Peyer's patch (tissue), 4 donors: ENCODE results near the gene TMEM204. TPM values are rescaled to one million over a fixed set of nuclear protein-coding genes. Genes with fewer than 3 reads are reported as not detected.

Source experiments
- DNase-seq, 3 donors: peaks; one replicate each; pipeline ENCODE4 v3.0.0-alpha.2; 2017 to 2019
- H3K27ac ChIP-seq, 4 donors: fragments of 200-600 bp; sonication (generic); one replicate each; pipeline ENCODE4 v1.5.1; 2016 to 2019
- H3K27me3 ChIP-seq, 2 donors: fragments of 200-600 bp; sonication (generic); one replicate each; pipeline ENCODE4 v1.5.1; 2019
- H3K36me3 ChIP-seq, 3 donors: fragments of 200-600 bp; sonication (generic); one replicate each; pipeline ENCODE4 v1.5.1; 2016 to 2019
- H3K4me1 ChIP-seq, 4 donors: fragments of 200-600 bp; sonication (generic); one replicate each; pipeline ENCODE4 v1.5.1; 2016 to 2019
- H3K4me3 ChIP-seq, 4 donors: fragments of 200-600 bp; sonication (generic); 1 replicate in 3 of 4; 2 replicates in 1 of 4; pipeline ENCODE4 v1.5.1; 2016 to 2019; ENCODE audit warnings: mild to moderate bottlenecking in 1 of 4
- H3K9me3 ChIP-seq, 4 donors: fragments of 200-600 bp; sonication (generic); one replicate each; pipeline ENCODE4 v1.5.1; 2016 to 2019; ENCODE audit warnings: mild to moderate bottlenecking in 1 of 4
- CTCF ChIP-seq, 6 experiments: fragments of 450-650 bp in 4 of 6; fragments of 200-600 bp in 2 of 6; sonication (generic) in 1 of 6; IDR thresholded peaks; one replicate each; pipeline ENCODE4 v1.5.1; 2017 to 2019; ENCODE audit warnings: antibody characterized with exemption in 6 of 6, mild to moderate bottlenecking in 3 of 6, moderate library complexity in 1 of 6
- POLR2A ChIP-seq, 2 donors: fragments of 450-650 bp; IDR thresholded peaks; one replicate each; pipeline ENCODE4 v1.5.1; 2017; ENCODE audit warnings: antibody characterized with exemption in 2 of 2, mild to moderate bottlenecking in 2 of 2, moderate library complexity in 2 of 2
- total RNA-seq, 4 donors: library from RNA; depleted of rRNA; stranded (reverse); fragments of >200 nt; gene quantifications; one replicate each; pipeline ENCODE4 v1.1.0, GENCODE V29; 2016

Gene TMEM204
- total RNA-seq, 4 donors from 2014 or later: 7.4 to 42.1 (median 11.6) TPM

- no peaks in the 10 kb centered on the region for H3K9me3 ChIP-seq
- no peaks in the 10 kb centered on the region for H3K4me1 ChIP-seq
- DNase-seq: no peak
- H3K36me3 ChIP-seq: peaks cover 0 to 3% (median 0%) of the 10 kb centered on the region in 3 donors
- H3K4me3 ChIP-seq: no peak overlapping the region
- H3K27me3 ChIP-seq: no peaks in the 10 kb centered on the region
- no peak overlapping the region for H3K27ac ChIP-seq
- no peak for TF ChIP-seq CTCF (IDR thresholded peaks at IDR 0.05)
- no peak for TF ChIP-seq POLR2A (IDR thresholded peaks at IDR 0.05)
Observed at GRCh38 chr16:1567988-1568387, 34.5 kb downstream of the TMEM204 start.

- Histone ChIP-seq H3K27me3 (no peaks in the 10 kb centered on the region), H3K4me3 (no peak overlapping the region), H3K4me1 (no peaks in the 10 kb centered on the region), H3K9me3 (no peaks in the 10 kb centered on the region), H3K27ac (no peak overlapping the region), H3K36me3 (peaks cover 0 to 3% (median 0%) of the 10 kb centered on the region in 3 donors)
- DNase-seq: no peak
- TF ChIP-seq CTCF (IDR thresholded peaks at IDR 0.05): no peak
- no peak for TF ChIP-seq POLR2A (IDR thresholded peaks at IDR 0.05)
Observed at GRCh38 chr16:1571012-1571671, 37.7 kb downstream of the TMEM204 start.

GRCh38 chr16:1572673-1573072 lies 39.2 kb downstream of the TMEM204 start:
- DNase-seq: no peak
- peaks cover 0 to 3% (median 0%) of the 10 kb centered on the region in 3 donors for H3K36me3 ChIP-seq

GRCh38 chr16:1573301-1573700 lies 39.8 kb downstream of the TMEM204 start:
- DNase-seq: no peak
- Histone ChIP-seq H3K27me3 (no peaks in the 10 kb centered on the region), H3K27ac (no peak overlapping the region), H3K4me1 (no peaks in the 10 kb centered on the region), H3K4me3 (no peak overlapping the region), H3K9me3 (no peaks in the 10 kb centered on the region), H3K36me3 (peaks cover 0 to 3% (median 0%) of the 10 kb centered on the region in 3 donors)
- no peak for TF ChIP-seq CTCF (IDR thresholded peaks at IDR 0.05)
- TF ChIP-seq POLR2A (IDR thresholded peaks at IDR 0.05): no peak

More at GRCh38 chr16:1572673-1573072, 39.2 kb downstream of the TMEM204 start:
- no peaks in the 10 kb centered on the region for H3K4me1 ChIP-seq
- no peak overlapping the region for H3K4me3 ChIP-seq
- H3K9me3 ChIP-seq: no peaks in the 10 kb centered on the region
- no peak for TF ChIP-seq POLR2A (IDR thresholded peaks at IDR 0.05)
- no peak for TF ChIP-seq CTCF (IDR thresholded peaks at IDR 0.05)
- H3K27me3 ChIP-seq: no peaks in the 10 kb centered on the region
- no peak overlapping the region for H3K27ac ChIP-seq

- Histone ChIP-seq H3K27me3 (no peaks in the 10 kb centered on the region), H3K36me3 (peaks cover 0 to 3% (median 0%) of the 10 kb centered on the region in 3 donors)
Observed at GRCh38 chr16:1575578-1575977, 42.1 kb downstream of the TMEM204 start.

More at GRCh38 chr16:1575578-1575977, 42.1 kb downstream of the TMEM204 start:
- H3K27ac ChIP-seq: no peak overlapping the region
- no peaks in the 10 kb centered on the region for H3K4me1 ChIP-seq
- TF ChIP-seq POLR2A (IDR thresholded peaks at IDR 0.05): no peak
- TF ChIP-seq CTCF (IDR thresholded peaks at IDR 0.05): no peak
- no peaks in the 10 kb centered on the region for H3K9me3 ChIP-seq
- DNase-seq: no peak
- no peak overlapping the region for H3K4me3 ChIP-seq
